NCI-H510A (cell line): ENCODE data around the gene KCNK15.
"Not testable (repeated sequence)": the region's sequence is repeated elsewhere in the genome, so short reads cannot be mapped to it uniquely, and the experiment has no call there.

Source experiments
- DNase-seq: peaks from one replicate; lab custom pipeline; 2025; lab: John Stamatoyannopoulos, UW

Gene KCNK15

DNA sequence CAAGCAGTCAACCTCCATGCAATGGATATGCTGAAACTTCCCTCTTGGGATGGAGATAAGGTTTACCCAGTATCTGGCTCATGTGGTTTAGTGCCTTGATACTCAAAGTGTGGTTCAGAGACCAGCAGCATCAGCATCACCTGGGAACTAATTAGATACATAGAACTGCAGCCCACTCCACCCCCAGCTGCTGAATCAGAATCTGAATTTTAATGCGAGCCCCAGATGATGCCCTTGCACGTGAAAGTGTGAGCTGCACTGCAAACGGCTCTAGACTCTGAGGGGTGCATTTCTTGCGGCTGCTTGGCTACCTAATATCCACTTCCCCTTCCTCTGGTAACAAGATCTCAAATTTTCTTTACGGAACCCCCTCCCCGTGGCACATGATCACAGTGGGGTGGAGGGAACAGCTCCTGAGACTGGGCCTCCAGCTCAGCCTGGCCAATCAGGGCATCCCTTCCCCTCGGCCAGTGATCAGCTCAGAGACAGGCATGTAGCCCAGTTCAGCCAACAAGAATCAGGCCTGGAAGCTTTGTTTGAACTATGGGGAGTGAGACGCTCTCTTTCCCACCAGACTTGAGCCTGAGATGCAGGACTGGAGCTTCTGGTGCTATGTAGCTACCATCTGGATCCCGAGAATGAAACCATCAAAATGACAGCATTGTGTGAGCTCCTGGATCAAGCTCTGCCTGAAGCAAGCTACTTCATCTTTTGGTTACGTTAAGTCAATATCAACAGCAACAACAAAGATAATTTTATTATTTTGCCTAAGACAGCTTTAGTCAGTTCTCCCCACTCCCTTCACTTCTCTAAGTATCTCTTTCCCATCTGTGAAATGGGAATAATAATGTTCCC is 12.8 kb downstream of the KCNK15 start:
- no peak for DNase-seq

DNA sequence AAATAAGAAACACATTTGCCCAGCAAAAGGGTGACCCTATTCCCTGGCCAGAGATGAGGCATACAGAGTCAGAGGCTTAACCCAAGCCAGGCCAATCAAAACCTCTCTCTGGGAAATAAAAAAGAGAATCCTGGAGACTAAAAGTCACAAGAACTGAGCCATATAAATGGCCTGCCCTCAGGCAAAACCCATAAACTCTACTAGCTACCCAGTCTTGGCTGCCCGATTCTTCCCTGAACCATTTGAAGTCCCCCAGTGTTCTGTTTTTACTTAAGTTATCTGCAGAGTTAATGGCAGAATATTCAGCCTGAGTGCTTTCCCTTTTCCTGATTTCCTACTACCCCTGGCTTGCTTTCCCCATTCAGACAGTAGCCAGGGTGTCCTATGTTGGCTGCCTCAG is 13.9 kb downstream of the KCNK15 start:
- no peak for DNase-seq

DNA sequence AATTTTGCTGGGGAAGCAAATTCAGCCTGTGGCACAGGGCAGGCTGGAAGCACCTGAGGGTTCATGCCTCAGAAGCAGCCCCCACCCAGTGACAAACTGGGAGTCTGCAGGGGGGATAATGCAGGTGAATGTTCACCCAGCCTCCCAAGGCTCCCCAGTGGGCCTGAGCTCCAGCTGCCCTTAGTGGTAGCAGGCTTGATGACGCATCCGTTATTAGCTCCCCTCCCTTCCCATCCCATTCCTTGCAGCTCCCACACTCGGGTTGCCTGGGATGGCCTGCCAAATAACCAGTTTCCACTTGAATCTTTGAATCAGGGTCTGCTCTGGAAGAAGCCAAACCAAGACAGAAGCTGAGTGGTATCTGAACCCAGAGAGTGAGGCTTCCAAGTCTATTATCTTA is 15.8 kb downstream of the KCNK15 start:
- no peak for DNase-seq

DNA sequence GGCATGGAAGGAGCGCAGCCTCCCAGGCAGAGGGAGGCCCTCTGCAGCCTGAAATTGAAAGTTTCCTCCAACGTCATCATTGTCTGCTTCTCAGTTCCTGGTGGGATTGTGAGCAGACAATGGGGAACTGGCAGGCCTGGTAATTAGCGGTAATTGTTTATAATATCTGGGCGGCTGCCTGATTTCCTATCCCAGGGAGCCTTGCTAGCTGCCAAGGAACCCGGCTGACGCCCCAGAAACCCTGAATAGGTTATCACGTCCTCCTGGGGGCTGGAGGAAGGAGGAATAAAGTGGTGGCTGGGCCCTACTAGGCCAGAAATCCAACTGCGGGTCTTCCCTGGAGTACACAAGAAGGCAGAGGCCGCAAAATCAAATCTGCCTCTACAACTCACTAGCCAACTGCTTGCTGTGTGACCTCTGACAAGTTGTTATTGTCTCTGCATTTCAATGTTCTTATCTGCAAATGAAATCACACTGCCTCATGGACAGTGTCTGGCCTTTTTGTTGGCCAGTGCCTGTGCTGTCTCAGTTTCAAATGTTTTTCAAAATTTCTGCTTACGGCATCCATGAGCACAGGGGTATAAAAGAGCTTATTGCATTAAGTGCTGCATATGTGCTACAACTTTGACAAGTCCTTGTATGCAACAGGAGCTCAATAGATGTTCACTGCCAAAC is 16.9 kb downstream of the KCNK15 start:
- no peak for DNase-seq

DNA sequence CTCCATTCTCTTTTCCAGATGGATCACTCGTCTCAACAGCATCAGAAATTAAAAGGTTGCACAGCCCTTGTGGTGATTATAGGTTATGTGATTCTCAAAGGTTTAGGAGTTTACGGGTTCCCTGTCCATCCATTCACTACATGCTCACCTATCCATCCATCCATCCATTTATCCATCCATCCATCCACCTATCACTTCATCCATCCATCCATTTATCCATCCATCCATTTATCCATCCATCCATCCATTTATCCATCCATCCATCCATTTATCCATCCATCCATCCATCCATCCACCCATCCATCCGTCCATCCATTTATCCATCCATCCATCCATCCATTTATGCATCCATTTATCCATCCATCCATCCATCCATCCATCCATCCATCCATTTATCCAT is 18.1 kb downstream of the KCNK15 start:
- DNase-seq, result not testable (repeated sequence)

DNA sequence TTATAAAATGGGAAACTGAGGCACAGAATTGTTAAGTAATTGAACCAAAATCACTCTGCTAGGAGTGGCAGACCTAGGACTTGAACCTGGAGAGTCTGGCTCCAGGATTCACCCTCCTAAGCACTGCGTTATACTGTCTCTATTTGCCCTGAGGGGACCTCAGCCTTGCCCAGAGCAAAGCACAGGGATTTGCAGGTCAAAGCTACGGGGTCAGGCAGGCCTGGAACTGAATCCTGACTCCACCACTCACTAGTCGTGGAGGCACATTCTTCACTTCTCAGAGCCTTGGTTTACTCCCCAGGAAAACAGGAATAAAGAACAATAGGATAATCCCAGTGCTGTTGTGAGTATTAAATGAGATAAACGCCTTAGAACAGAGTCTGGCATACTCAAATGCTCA is 19.4 kb downstream of the KCNK15 start:
- no peak for DNase-seq

DNA sequence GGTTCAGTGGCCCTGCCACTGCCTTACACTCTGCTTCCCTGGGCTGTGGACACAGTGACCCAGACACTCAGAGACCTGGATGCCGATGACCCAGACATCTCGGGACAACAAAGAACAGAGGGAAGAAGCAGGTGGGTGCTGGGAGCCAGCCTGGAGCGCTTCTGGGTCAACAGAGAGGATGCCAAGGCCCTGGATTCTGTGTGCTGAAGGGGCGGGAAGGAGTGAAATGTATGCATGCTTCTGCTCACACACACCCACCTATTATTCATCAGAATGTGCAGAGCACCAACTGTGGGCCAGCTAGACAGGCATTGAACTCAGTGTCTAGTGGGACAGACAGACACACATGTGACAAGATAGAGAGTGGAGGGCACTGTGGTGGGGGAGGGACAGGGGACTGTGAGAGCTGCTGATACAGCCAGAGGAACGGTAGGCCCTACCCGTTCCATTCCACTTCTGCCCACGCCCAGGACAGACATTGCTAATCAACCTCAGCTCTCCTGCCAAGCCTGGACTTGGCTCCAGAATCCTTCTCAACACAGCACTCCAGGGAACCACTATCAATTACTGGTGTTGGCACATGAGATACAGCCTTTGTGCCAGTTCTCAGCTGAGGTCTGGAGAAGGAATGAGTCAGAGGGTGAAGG is 20.2 kb downstream of the KCNK15 start:
- DNase-seq, result no peak

DNA sequence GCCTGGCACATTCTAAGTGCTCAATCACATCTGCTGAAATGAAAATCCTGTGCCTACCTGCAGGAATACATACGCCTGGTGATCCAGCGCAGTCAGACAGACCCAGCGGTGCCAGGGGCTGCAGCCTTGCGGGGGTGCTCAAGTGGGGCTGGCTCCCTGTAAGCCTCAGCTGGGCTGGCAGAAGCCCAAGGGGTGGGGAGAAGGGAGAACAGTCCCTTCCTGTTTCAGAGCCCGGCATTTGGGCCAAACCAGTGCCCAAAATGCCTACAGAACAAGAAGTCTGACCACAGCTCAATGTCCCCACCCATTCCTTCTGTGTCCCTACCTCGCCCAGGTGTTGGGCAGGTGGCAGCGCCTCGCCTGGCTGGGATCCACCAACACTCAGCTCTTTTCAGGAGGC is 22.6 kb downstream of the KCNK15 start:
- DNase-seq, result no peak

DNA sequence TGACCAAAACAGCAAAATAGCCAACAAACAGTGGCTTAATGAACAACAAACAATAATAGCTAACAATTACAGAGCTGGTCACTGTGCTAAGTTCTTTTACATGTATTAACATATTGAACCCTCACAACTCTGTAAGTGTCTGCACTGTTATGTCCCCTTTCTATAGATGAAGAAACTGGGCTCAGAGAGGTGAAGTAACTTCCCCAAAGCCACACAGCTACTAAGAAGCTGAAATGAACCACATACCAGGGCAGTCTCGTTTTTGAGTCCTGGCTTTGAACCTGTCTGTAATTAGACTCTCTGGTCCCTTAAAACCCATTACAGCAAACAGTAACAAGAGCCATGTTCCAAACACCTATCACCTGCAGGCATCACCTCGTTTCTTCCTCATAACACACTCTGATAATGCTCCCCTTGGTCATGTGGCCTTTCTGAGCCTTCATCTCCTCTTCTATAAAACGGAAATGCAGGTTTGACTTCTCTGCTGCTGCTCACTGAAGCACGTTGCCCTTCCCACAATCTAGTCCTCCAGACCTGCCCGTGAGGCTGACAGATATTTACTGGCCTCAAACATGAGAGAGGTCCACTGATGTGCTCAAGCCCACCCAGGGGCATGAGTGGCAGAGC is 23.3 kb downstream of the KCNK15 start:
- no peak for DNase-seq

DNA sequence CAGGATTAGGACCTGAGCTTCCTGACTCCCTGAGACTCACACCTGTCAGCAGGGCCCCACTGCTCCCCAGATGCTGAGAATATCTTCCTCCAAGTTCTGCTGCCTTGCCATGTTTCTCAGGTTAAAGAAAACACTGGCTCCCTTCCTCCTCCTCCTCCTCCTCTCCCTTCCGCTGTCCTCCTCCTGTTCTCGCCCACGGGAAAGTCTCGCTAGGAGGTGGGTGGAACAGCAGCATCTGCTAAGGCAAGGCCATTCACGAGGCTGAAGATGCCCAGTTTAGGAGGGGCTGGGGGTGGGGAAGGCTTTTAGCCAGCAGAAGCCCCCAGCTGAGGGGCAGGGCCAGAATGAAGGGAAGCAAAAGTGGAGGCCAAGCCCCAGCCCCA is 23.8 kb downstream of the KCNK15 start:
- DNase-seq, result no peak

DNA sequence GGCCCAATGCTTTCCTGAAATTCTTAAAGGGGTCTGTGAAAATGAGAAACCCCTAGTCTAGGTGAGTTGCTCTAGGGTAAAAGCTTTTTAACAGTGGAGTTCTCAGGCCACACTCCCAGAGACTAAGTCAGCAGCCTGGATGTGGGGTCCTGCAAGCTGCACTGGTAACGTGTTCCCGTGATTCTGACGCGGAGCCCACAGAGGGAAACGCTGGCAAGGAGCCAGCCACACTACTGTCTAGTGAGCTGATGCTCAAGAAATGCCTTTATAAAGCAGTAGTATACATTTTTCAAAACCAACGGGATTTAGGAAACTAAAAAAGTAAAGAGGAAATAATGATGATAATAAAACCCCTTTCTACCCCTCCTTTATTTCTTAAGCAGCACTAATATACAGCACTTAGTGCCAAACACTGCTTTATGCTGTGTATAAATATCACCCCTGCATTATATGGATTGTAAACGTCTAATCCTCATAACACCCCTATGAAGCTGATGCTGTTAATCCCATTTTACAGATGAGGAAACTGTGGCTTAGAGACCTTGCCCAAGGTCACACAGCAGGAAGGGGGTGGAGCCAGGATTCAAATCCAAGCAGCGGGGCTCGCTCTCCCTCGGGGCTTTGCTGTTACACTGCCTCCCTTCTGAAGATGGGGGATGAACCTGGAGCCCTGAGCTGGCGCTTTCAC is 25.0 kb downstream of the KCNK15 start:
- no peak for DNase-seq

DNA sequence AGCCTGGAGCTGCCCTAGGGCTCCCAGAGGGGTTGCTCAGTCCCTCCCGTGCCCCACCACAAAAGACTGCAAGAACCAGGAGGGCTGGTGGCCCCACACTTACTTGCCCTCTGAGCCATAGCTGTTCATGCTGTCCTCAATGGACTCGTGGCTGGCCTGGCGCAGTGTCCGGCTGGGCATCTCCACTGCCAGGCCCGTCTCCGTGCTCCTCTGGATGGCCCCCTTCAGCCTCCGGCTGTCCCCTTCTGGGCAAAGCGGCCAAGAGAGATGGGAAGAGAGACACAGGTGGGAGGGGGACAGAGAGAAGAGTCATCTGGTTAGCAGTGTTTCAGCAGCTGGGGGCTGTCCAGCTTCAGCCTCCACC is 25.5 kb downstream of the KCNK15 start:
- no peak for DNase-seq

DNA sequence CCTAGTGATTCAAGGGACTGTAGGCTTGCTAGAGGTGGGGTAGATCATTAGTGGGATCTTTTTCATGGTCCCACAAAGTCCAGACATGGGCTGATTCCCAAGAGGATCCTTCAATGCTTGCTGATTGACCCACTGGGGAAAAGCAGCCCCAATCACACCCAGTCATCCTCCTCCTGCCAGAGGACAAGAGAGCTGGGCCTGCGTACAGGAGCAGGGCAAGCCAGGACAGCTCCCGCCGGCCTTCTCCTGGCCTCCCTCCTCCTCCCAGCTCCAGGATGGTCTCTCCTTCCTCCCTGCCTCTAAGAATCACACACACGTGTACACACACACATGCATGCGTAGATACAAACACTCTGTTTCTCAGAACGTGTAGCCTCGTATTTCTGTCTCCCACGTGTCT is 27.0 kb downstream of the KCNK15 start:
- no peak for DNase-seq

DNA sequence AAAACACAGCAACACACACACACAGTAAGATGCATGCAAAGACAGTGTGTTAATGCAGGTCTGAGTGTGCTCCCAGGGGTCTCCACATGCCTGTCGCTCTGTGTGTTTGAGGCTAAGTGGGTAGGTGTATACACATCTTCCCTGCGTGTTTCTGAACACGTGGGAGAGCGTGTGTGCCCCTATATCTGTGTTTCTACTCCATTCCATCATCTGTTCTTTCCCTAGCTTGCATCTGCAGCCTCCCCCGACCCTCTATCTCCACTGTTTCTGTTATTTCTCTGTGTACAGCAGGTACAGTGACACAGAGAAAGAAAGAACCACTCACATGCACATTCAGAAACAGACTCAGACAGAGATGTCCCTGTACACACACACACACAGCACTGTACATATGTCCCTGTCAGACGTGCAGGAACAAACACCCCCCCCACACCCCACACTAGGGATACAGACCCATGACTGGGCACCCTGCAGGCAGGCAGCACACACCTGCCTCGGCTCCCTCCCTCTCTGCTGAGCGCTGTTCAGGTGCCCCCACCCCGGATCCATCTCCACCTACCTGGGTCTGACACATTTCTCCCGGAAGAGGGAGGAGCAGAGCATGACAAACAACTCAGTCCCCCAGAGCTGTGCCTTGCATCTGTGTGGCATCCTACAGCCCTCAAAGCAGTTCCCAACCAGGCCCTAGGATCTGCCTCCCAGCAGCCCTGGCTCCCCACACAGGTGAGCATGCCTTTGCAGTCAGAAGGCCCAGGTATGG is 27.6 kb downstream of the KCNK15 start:
- no peak for DNase-seq

DNA sequence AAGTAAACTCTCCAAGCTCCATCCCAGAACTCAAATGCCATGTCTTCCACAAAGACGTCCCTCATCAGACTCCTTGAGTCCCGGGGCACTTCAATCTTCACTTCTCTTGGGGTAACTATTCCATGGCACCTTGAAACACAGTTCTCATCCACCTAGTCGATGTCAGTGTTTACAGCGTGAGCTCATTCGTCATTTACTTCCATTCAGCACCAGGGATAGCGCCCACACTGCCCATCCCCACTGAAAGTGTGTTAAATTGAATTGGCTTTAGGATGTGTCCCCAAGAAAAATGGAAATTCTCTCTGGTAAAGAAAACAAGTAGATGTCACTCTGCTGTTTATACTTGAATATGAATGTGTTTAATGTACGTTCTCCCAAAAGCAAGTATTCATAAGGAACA is 31.3 kb downstream of the KCNK15 start:
- DNase-seq, result no peak

DNA sequence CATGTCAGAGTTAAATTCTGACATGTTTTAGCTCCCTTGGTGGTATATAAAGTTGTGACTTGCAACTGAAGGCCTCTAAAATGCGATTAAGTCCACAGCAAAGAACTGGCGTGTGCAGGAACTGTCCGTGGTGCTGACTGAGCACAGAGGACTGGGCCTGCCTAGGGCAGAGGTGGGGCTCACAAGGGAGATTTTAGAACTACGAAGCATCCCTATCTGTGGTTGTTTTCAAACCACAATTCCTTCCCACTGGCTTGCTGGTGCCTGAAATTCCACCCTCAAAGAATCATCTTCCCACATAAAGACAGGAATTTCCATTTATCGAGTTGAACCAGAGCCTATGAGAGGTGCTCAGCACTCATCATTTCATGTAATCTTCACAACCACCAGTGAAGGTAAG is 34.6 kb downstream of the KCNK15 start:
- DNase-seq, result no peak

DNA sequence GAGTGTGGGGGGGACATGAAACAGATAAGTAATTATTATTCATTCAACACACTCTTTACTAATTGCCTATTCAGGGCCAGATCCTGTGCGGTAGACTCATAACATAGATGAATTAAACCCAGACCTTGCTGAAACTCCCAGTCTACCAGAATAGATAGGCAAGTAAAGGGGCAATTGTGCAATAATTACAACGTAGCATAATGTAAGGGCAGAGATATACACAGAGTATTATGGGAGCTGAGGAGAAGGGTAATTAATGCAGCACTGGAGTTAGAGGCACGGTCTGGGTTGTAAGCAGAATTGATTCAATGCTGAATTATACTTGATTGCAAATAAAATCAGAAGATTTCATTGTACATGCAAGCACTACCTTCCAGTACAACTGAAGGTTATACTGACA is 35.5 kb downstream of the KCNK15 start:
- DNase-seq, result no peak

DNA sequence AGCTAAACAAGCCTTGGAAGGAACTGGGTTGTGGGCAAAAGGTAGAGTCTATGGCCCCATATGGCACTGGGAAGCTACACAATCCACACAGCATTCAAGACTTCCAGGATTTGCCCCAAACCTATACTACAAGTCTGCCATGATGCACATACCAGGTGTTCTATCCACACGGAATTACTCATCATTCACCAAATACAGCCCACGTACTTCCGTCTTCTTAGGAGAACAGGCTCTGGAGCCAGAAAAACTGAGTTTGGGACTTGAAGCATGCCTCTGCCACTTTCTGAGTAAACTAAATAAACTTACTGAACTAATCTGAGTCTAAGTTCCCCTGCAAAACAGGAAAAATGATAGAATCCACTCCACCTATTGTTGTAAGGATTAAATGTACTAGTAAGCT is 36.1 kb downstream of the KCNK15 start:
- no peak for DNase-seq

DNA sequence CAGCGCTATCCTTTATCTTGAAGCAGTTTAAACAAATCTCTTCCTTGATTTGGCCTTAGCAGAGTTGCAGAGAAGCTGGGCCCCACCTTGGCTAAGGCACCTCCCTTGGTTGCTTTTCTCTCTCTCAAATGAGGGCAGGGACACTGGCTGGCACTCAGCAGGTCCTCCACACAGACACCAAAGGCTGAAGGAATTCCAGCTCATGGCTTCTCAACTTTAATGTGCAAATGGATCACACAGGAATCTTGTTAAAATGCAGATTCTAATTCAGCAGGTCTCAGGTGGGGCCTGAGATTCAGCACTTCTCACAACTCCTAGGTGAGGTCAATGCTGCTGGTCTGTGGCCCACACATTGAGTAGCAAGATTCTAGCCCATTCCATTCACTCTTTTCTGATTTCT is 39.0 kb downstream of the KCNK15 start:
- DNase-seq, result no peak

DNA sequence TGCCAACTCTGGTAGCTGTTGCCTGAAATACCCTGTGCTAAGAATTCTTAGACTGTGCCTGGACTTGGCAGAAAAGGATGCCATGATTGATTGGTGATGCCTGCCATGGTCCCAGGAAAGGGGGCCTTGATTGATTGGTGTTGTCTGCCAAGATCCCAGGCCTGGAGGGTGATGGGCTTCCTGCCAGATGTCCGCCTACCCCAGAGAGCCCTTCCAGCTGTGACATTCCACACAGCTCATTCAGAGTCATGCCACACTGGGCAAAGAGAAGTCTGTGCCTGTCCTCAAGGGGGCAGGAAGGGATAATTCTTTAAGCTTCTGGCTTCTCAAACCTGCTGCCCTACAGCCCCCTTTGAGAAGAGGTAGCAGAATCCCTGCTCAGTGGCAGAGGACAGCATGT is 40.1 kb downstream of the KCNK15 start:
- no peak for DNase-seq

DNA sequence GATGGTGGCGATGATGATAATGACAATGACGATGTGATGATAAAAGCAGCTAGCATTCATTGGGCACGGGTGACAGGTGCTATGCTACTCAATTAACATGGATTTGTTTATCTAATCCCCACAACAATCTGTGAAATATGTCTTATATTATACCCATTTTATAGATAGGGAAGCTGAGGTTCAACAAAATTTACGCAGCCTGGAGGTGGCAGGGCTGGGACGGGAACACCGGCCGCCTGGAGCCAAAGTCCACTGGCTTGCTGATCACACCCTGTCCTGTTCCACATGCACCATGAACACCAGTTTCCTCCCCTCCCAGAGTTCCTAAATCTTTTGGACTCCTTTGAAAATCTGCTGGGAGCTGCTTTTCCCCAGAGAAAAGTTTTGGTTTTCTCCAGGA is 41.6 kb downstream of the KCNK15 start:
- DNase-seq, result no peak
